MM.1S (cell line): ENCODE results near the gene MPZL1.

Source experiments
- CTCF ChIP-seq: fragments of 300-600 bp; sonication (generic); IDR thresholded peaks from 2 replicates; pipeline ENCODE4 v1.5.1; 2016; ENCODE audit warnings: antibody characterized with exemption, low read length, mixed read lengths
- EZH2 ChIP-seq: fragments of 300-600 bp; sonication (generic); optimal IDR thresholded peaks from 2 replicates; pipeline ENCODE3; 2017; ENCODE audit warnings: low read depth, mild to moderate bottlenecking, antibody characterized with exemption, low read length, mixed read lengths

GRCh38 chr1:167776151-167776550 lies 54.4 kb downstream of the MPZL1 start:
- TF ChIP-seq CTCF (no peak), EZH2 (no peak)
